Eye (tissue), 1 donor: ENCODE measurements around the gene TFCP2.

Experiments
- DNase-seq: peaks from one replicate; pipeline ENCODE4 v3.0.0-alpha.2; 2015

TFCP2 gene

GRCh38 chr12:51196547-51196946, 23.6 kb upstream of the TFCP2 start:
- DNase-seq = no peak

GRCh38 chr12:51195841-51196240, 22.9 kb upstream of the TFCP2 start:
- no peak for DNase-seq

GRCh38 chr12:51192284-51192671, 19.3 kb upstream of the TFCP2 start:
- no peak for DNase-seq

GRCh38 chr12:51191516-51192283, 18.8 kb upstream of the TFCP2 start:
- DNase-seq = no peak

- DNase-seq = no peak
These were observed 17.9 kb upstream of the TFCP2 start for GRCh38 chr12:51190820-51191219.

- no peak for DNase-seq
These were observed 16.9 kb upstream of the TFCP2 start for GRCh38 chr12:51189790-51190355.

- no peak for DNase-seq
These were observed 15.6 kb upstream of the TFCP2 start for GRCh38 chr12:51188359-51189051.

GRCh38 chr12:51187370-51187987, 14.5 kb upstream of the TFCP2 start:
- no peak for DNase-seq

- no peak for DNase-seq
These were observed 13.6 kb upstream of the TFCP2 start for GRCh38 chr12:51186465-51187085.

GRCh38 chr12:51185171-51185717, 12.3 kb upstream of the TFCP2 start:
- DNase-seq = no peak

- peak; percentile 72 for DNase-seq
These were observed 10.9 kb upstream of the TFCP2 start for GRCh38 chr12:51183816-51184215.

- DNase-seq = no peak
These were observed 10.4 kb upstream of the TFCP2 start for GRCh38 chr12:51183349-51183748.

- no peak for DNase-seq
These were observed 8.6 kb upstream of the TFCP2 start for GRCh38 chr12:51181558-51181957.

GRCh38 chr12:51177897-51178296, 5.0 kb upstream of the TFCP2 start:
- DNase-seq = no peak

- no peak for DNase-seq
These were observed 1.6 kb upstream of the TFCP2 start for GRCh38 chr12:51174501-51174900.

GRCh38 chr12:51171884-51172514, 936 bp downstream of the TFCP2 start:
- DNase-seq = no peak

- DNase-seq = no peak
These were observed 9.1 kb downstream of the TFCP2 start for GRCh38 chr12:51163795-51164194.

- no peak for DNase-seq
These were observed 10.7 kb downstream of the TFCP2 start for GRCh38 chr12:51162217-51162616.

- no peak for DNase-seq
These were observed 12.0 kb downstream of the TFCP2 start for GRCh38 chr12:51160814-51161459.

- DNase-seq = no peak
These were observed 16.6 kb downstream of the TFCP2 start for GRCh38 chr12:51156245-51156765.

GRCh38 chr12:51152953-51153352, 20.0 kb downstream of the TFCP2 start:
- no peak for DNase-seq

- DNase-seq = no peak
These were observed 22.2 kb downstream of the TFCP2 start for GRCh38 chr12:51150777-51151176.
